Activated B cell treated with CpG ODN at 0.5 μM for 24 hours (primary cell): Measurements from ENCODE around the gene TMEM179B. TPM values are rescaled to one million over a fixed set of nuclear protein-coding genes. Genes with fewer than 3 reads are reported as not detected.

Experiments used
- ATAC-seq: fragments of 200-7000 bp; cut with Tn5 transposase; one replicate; pipeline ENCODE4 v1.10.0; 2021; ENCODE audit warnings: low read depth, mild to moderate bottlenecking, moderate library complexity
- CTCF ChIA-PET: fragments of 350-600 bp; sonication (Branson Sonifier 250); formaldehyde crosslinking; loops from one replicate; lab custom pipeline; 2021; ENCODE audit warnings: antibody characterized with exemption; lab: Charles Lee
- POLR2A ChIA-PET: fragments of 350-600 bp; sonication (Branson Sonifier 250); formaldehyde crosslinking; loops from one replicate; lab custom pipeline; 2021; ENCODE audit warnings: antibody characterized with exemption; lab: Charles Lee
- DNase-seq: peaks from one replicate; pipeline ENCODE4 v3.0.0; 2022
- H3K27ac Mint-ChIP-seq: one replicate; pipeline ENCODE4 v1.8.0; 2020; ENCODE audit warnings: mixed read lengths
- H3K27me3 Mint-ChIP-seq: one replicate; pipeline ENCODE4 v1.8.0; 2021; ENCODE audit warnings: mixed read lengths
- H3K36me3 Mint-ChIP-seq: one replicate; pipeline ENCODE4 v1.8.0; 2021; ENCODE audit warnings: low read depth, mixed read lengths
- H3K4me1 Mint-ChIP-seq: one replicate; pipeline ENCODE4 v1.8.0; 2021; ENCODE audit warnings: mixed read lengths
- H3K4me3 Mint-ChIP-seq: one replicate; pipeline ENCODE4 v1.8.0; 2020; ENCODE audit warnings: mild to moderate bottlenecking, mixed read lengths
- H3K9me3 Mint-ChIP-seq: one replicate; pipeline ENCODE4 v1.8.0; 2020; ENCODE audit warnings: mixed read lengths
- CTCF ChIP-seq: fragments of 200-600 bp; IDR thresholded peaks from one replicate; pipeline ENCODE4 v1.8.0; 2022; ENCODE audit warnings: antibody characterized with exemption, mild to moderate bottlenecking
- intact Hi-C: fragments of 100-400 bp; cut with micrococcal nuclease; formaldehyde crosslinking; loops from one replicate; pipeline ENCODE4 v1.15.1; 2024
- total RNA-seq: library from RNA; stranded (reverse); gene quantifications from 2 replicates; pipeline ENCODE4 v1.2.3, GENCODE V29; 2022

The TMEM179B gene
- total RNA-seq, 1 donor from 2014 or later = 47.7 TPM

DNA sequence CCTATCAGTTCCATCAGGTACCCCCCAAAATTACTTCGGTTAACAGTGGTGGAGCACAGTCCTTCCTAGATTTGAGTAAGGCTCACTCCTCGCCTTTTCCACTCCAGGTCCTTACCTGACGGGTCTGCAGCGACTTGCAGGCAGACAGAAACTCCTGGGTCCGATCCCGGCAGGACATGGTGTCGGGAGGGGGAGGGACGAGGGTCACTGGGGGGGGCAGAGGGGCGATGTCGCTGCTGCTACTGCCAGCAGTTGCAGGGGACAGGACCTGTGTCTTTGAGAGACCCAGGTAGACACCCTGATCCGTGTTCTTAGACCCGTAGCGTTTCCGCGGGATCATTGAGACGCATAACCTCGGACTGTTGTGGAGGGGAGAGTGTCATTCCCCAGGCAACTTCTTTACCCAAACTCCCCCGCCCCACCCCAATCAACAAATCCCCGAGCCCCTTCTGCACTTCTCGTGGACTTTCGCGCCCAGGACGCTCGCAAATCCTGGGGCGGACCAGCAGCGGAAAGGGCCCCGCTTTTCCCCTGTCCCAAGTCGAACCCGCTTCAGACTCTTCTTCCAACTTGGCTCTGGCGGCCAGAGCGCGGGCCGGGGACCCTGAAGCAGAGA, 43.8 kb downstream of the TMEM179B start:
- intact Hi-C loops = loop anchor here (1.0 to 5.0 kb wide), 6 partner anchors 8 to 259 kb away; partner anchors contain the start of genes EEF1G, NXF1, POLR2G and TMEM179B
- H3K27me3 Mint-ChIP-seq = no peaks in the 10 kb centered on the region
- ATAC-seq = no peak
- H3K36me3 Mint-ChIP-seq = peaks cover 67% of the 10 kb centered on the region
- TF ChIP-seq CTCF = no peak
- CTCF ChIA-PET = interaction anchor here (2.0 kb wide), 1 partner anchor 44 kb away, joined by 11 read pairs; the partner anchor contains the start of gene TMEM179B
- POLR2A ChIA-PET = interaction anchor here (0.6 to 5.0 kb wide), 45 partner anchors 9 to 288 kb away, joined by 3 to 262 read pairs (median 8); partner anchors contain the start of genes B3GAT3, BSCL2, C11orf98 and CSKMT
- peaks cover 43% of the 10 kb centered on the region for H3K4me1 Mint-ChIP-seq
- peak overlapping the region; percentile 100 for H3K4me3 Mint-ChIP-seq
- DNase-seq = no peak
- no peaks in the 10 kb centered on the region for H3K9me3 Mint-ChIP-seq
- peak overlapping the region; percentile 100 for H3K27ac Mint-ChIP-seq

- intact Hi-C loops = loop anchor here (1.0 to 5.0 kb wide), 8 partner anchors 8 to 259 kb away; partner anchors contain the start of genes EEF1G, NXF1, POLR2G and TMEM179B
- Mint-ChIP-seq H3K4me1 (peaks cover 47% of the 10 kb centered on the region), H3K9me3 (no peaks in the 10 kb centered on the region), H3K27ac (peak within 1 kb of the TSS; percentile 100), H3K36me3 (peaks cover 68% of the 10 kb centered on the region), H3K27me3 (no peaks in the 10 kb centered on the region), H3K4me3 (peak within 1 kb of the TSS; percentile 100)
- ATAC-seq (peak; percentile 91), DNase-seq (peak; percentile 98)
- ChIA-PET POLR2A (interaction anchor here (0.5 to 3.4 kb wide), 52 partner anchors 9 to 1486 kb away, joined by 3 to 262 read pairs (median 5); partner anchors contain the start of genes B3GAT3, BSCL2, C11orf98 and CSKMT), CTCF (interaction anchor here (0.7 to 2.0 kb wide), 3 partner anchors 10 to 45 kb away, joined by 3 to 11 read pairs (median 6); partner anchors contain the start of gene TMEM179B)
- TF ChIP-seq CTCF = no peak
Observed at GRCh38 chr11:62831520-62832335, 44.5 kb downstream of the TMEM179B start, which contains the start of gene STX5. Gene STX5 (minus strand): TSS chr11:62832051. CDS start chr11:62831243, 808 bp downstream.

DNA sequence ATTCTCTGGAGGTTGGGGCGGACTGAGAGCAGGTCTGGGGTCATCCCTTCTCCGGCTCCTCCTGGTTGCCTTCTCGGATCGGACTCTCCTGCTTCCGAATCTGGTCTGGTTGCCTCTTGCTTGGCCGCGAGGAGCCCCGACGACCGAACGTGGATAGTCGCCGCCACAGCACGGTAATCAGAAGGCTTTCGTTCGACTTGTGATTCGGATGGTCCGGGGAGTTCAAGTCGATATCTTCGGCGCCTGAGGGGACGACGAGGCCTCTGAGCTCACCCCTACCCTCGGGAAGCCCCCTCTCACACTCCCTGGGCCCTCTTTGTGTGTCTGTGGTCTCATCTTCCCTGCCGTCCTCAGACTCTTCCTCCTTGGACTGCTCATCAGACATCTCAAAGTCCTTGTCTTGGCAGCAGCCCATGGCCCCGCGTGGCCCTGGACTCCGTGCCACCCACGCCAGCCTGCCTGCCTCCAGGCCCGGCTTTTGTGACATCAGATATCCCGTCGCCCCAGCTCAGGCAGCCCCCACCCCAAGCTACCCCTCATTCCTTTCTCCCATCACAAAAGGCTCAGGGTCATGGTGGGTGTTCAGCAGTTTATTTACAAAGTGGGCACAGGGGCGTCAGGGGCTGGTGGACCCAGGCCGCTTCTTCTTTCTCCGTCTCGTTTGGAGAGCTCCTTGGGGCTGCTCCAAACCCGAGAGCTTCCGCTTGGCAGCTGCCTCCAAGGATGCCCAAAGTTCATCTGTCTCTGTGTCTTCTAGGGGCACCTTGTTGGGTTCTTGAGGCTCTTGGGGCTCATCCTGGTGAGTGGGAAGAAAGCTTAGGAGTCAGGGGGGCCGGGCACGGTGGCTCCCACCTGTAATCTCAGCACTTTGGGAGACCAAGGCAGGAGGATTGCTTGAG, 45.4 kb downstream of the TMEM179B start, which contains the start of gene TEX54:
TSS of gene TEX54 (minus strand) at position 506 of the 899 bp plus-strand sequence.
- Mint-ChIP-seq H3K4me3 (peak within 1 kb of the TSS; percentile 100), H3K36me3 (peaks cover 63% of the 10 kb centered on the region), H3K27ac (peak within 1 kb of the TSS; percentile 100), H3K27me3 (no peaks in the 10 kb centered on the region), H3K9me3 (no peaks in the 10 kb centered on the region), H3K4me1 (peaks cover 50% of the 10 kb centered on the region)
- intact Hi-C loops = loop anchor here (1.0 to 5.0 kb wide), 3 partner anchors 24 to 260 kb away; partner anchors contain the start of gene EEF1G
- ATAC-seq = peak; percentile 1
- DNase-seq = no peak
- no peak for TF ChIP-seq CTCF
- ChIA-PET POLR2A (interaction anchor here (0.5 to 3.4 kb wide), 42 partner anchors 9 to 1485 kb away, joined by 3 to 262 read pairs (median 8); partner anchors contain the start of genes BSCL2, C11orf98, CSKMT and FTH1), CTCF (interaction anchor here (0.8 to 2.0 kb wide), 2 partner anchors 25 to 46 kb away, joined by 3 to 11 read pairs; partner anchors contain the start of gene TMEM179B)

DNA sequence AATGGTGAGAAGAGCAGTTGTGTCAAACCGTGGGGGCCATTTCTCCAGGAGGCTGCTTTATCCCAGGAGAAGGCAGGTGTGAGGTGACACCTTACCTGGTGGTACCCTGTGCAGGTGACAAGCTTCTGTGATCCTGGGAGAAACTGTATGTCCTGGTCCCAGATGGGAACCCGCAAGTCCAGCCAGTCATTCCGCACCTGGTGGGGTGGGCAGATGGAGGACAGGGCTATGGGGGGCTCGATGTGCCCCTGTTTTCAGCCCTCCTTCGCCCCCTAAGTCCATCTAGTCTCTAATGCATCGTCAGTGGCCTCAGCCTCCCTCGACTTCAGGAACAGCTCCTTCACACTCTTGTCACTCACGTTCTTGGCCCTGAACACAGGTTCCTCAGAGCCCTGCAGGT, 48.1 kb downstream of the TMEM179B start:
- no peak for TF ChIP-seq CTCF
- H3K36me3 Mint-ChIP-seq = peaks cover 66% of the 10 kb centered on the region
- DNase-seq (no peak), ATAC-seq (no peak)
- intact Hi-C loops = no loop called here
- H3K9me3 Mint-ChIP-seq = no peaks in the 10 kb centered on the region
- H3K4me1 Mint-ChIP-seq = peaks cover 57% of the 10 kb centered on the region
- ChIA-PET POLR2A (interaction anchor here (0.5 to 1.0 kb wide), 3 partner anchors 12 to 1476 kb away, joined by 3 to 4 read pairs (median 3); no protein-coding TSS in a partner anchor), CTCF (no interaction called here)
- H3K4me3 Mint-ChIP-seq = no peak overlapping the region
- no peak overlapping the region for H3K27ac Mint-ChIP-seq
- no peaks in the 10 kb centered on the region for H3K27me3 Mint-ChIP-seq
